GM12878 (cell line): ENCODE data around the gene NPAS3. TPM values are rescaled to one million over a fixed set of nuclear protein-coding genes. Genes with fewer than 3 reads are reported as not detected.

ENCODE experiments used
- ATAC-seq: fragments of 200-7000 bp; cut with Tn5 transposase; 3 replicates; pipeline ENCODE4 v1.9.1; 2020; ENCODE audit warnings: mild to moderate bottlenecking, moderate library complexity
- BruUV-seq: library from RNA; stranded (reverse); fragments of 400-500 nt; replicated peaks from 2 replicates; lab custom pipeline; 2021; lab: Mats Ljungman, UMichigan
- CTCF ChIA-PET: fragments of 300-600 bp; sonication (Branson Sonifier 250); formaldehyde crosslinking; extraction: SDS; loops from one replicate; lab custom pipeline; 2021; ENCODE audit warnings: inconsistent platforms; lab: Yijun Ruan, JAX
- POLR2A ChIA-PET: fragments of 350-600 bp; formaldehyde crosslinking; extraction: SDS; loops from one replicate; lab custom pipeline; 2021; ENCODE audit warnings: inconsistent platforms; lab: Charles Lee
- RAD21 ChIA-PET: fragments of 300-600 bp; sonication (Branson Sonifier 250); formaldehyde crosslinking; loops from one replicate; lab custom pipeline; 2023; ENCODE audit warnings: antibody characterized with exemption; ENCODE audit not compliant: unreplicated experiment; lab: Charles Lee
- SMC1A ChIA-PET: fragments of 300-600 bp; sonication (Branson Sonifier 250); formaldehyde crosslinking; loops from one replicate; lab custom pipeline; 2023; ENCODE audit not compliant: unreplicated experiment, uncharacterized antibody; lab: Charles Lee
- DNase-seq: peaks from one replicate; pipeline ENCODE4 v3.0.0-alpha.2; 2011; ENCODE audit warnings: low read depth, low spot score
- FAIRE-seq: peaks from 3 replicates; lab custom pipeline; 2011; peaks lifted over from hg19 to GRCh38; lab: Jason Lieb, UNC
- H2AFZ ChIP-seq: 2 replicates; pipeline ENCODE4 v1.6.0; 2011; ENCODE audit warnings: low read depth, low read length, control low read depth; ENCODE audit not compliant: control insufficient read depth
- H3K27ac ChIP-seq: 2 replicates; pipeline ENCODE4 v1.5.1; 2011; ENCODE audit warnings: control low read depth; ENCODE audit not compliant: control insufficient read depth, insufficient read depth
- H3K27me3 ChIP-seq, 2 experiments: replicated peaks in 1 of 2; 2 replicates each; pipeline versions ENCODE4 v1.6.0 to v1.6.1; 2011; ENCODE audit warnings: low read length in 1 of 2; ENCODE audit not compliant: control insufficient read depth in 2 of 2, insufficient read depth in 2 of 2
- H3K36me3 ChIP-seq, 2 experiments: 2 replicates each; pipeline ENCODE4 v1.5.1; 2011; ENCODE audit warnings: low read length in 1 of 2; ENCODE audit not compliant: control insufficient read depth in 2 of 2, insufficient read depth in 2 of 2
- H3K4me1 ChIP-seq: 2 replicates; pipeline ENCODE4 v1.6.1; 2011; ENCODE audit warnings: mild to moderate bottlenecking, low read length, moderate library complexity, mixed read lengths; ENCODE audit not compliant: control insufficient read depth, insufficient read depth
- H3K4me2 ChIP-seq: 2 replicates; pipeline ENCODE4 v1.6.0; 2011; ENCODE audit warnings: control low read depth; ENCODE audit not compliant: control insufficient read depth, insufficient read depth
- H3K4me3 ChIP-seq: fragments of 200-600 bp; sonication (generic); 2 replicates; pipeline ENCODE4 v1.5.1; 2016
- H3K79me2 ChIP-seq: 2 replicates; pipeline ENCODE4 v1.6.0; 2011; ENCODE audit warnings: low read length; ENCODE audit not compliant: control insufficient read depth, insufficient read depth
- H3K9ac ChIP-seq: 2 replicates; pipeline ENCODE4 v1.8.0; 2011; ENCODE audit warnings: low read length, control low read depth, mixed read lengths; ENCODE audit not compliant: control insufficient read depth, insufficient read depth
- H3K9me3 ChIP-seq: replicated peaks from 3 replicates; pipeline ENCODE4 v1.5.1; 2011; ENCODE audit warnings: mild to moderate bottlenecking, low read length; ENCODE audit not compliant: control insufficient read depth, insufficient read depth
- H4K20me1 ChIP-seq: 2 replicates; pipeline ENCODE4 v1.6.0; 2011; ENCODE audit not compliant: control insufficient read depth, insufficient read depth
- CBX5 ChIP-seq: sonication (generic); IDR thresholded peaks from 2 replicates; pipeline ENCODE4 v1.6.1; 2016; ENCODE audit warnings: low read depth, moderate library complexity, mild to moderate bottlenecking, inconsistent platforms
- CHD2 ChIP-seq: IDR thresholded peaks from 2 replicates; pipeline ENCODE4 v1.6.1; 2011; ENCODE audit warnings: low read depth, low read length, improper control_type of control experiment, borderline replicate concordance
- EGR1 ChIP-seq, 2 experiments: IDR thresholded peaks; 1 replicate in 1 of 2; 2 replicates in 1 of 2; pipeline ENCODE4 v1.6.1; 2011 to 2012; ENCODE audit warnings: low read depth in 2 of 2, low read length in 2 of 2, borderline replicate concordance in 1 of 2, mild to moderate bottlenecking in 1 of 2, moderate library complexity in 1 of 2
- LARP7 ChIP-seq: fragments of 450-650 bp; IDR thresholded peaks from 2 replicates; pipeline ENCODE4 v1.6.1; 2017; ENCODE audit warnings: mild to moderate bottlenecking
- MTA2 ChIP-seq: fragments of 450-650 bp; IDR thresholded peaks from 2 replicates; pipeline ENCODE4 v1.6.1; 2016; ENCODE audit warnings: low read depth, mild to moderate bottlenecking, moderate library complexity
- SRF ChIP-seq, 2 experiments: IDR thresholded peaks; 2 replicates each; pipeline ENCODE4 v1.6.1; 2011; ENCODE audit warnings: low read depth in 2 of 2, low read length in 2 of 2, mild to moderate bottlenecking in 1 of 2, moderate library complexity in 1 of 2
- ZNF207 ChIP-seq: fragments of 450-650 bp; IDR thresholded peaks from 2 replicates; pipeline ENCODE4 v1.6.1; 2014; ENCODE audit warnings: antibody characterized with exemption, mild to moderate bottlenecking, borderline replicate concordance
- ZSCAN29 ChIP-seq: fragments of 450-650 bp; IDR thresholded peaks from 2 replicates; pipeline ENCODE4 v1.6.1; 2017; ENCODE audit warnings: mild to moderate bottlenecking, moderate library complexity
- WGBS: methylation state at CpG from one replicate; pipeline ENCODE4 v1.1.6; 2016; ENCODE audit warnings: low lambda C conversion rate; ENCODE audit not compliant: insufficient replicate concordance, insufficient coverage; ENCODE audit errors: missing lambda C conversion rate; 5-methylcytosine and 5-hydroxymethylcytosine counted together
- in situ Hi-C: fragments of 300-500 bp; cut with MboI; formaldehyde crosslinking; loops from 9 replicates; pipeline ENCODE4 v1.14.3; 2018; ENCODE audit warnings: mixed read lengths
- intact Hi-C: fragments of 100-400 bp; cut with micrococcal nuclease; formaldehyde crosslinking; loops from one replicate; pipeline ENCODE4 v1.14.2; 2022; ENCODE audit not compliant: unreplicated experiment
- polyA plus RNA-seq, 11 experiments: library from polyadenylated mRNA; depleted of rRNA in 4 of 11; unstranded in 6 of 11; stranded (reverse) in 5 of 11; fragments of >200 nt; fragmentation: Nextera tagmentation in 4 of 11; fragmentation: Illumina TruSeq in 1 of 11; extraction: Ambion mirVana in 4 of 11; extraction: Trizol in 1 of 11; gene quantifications; 1 replicate in 1 of 11; 2 replicates in 10 of 11; pipeline versions ENCODE4 v1.2.1 to v1.2.3, GENCODE V29; 2011 to 2016; ENCODE audit warnings: inconsistent platforms in 2 of 11, missing spikeins in 2 of 11, low read depth in 1 of 11
- total RNA-seq, 4 experiments: library from RNA; depleted of rRNA in 3 of 4; stranded (reverse); fragments of >200 nt in 3 of 4; fragmentation: Illumina TruSeq in 1 of 4; extraction: Trizol in 1 of 4; gene quantifications; 2 replicates each; pipeline versions ENCODE4 v1.2.1 to v1.2.3, GENCODE V29; 2013 to 2021
- TF ChIP-seq, protein P1 (sequence below): IDR thresholded peaks from 2 replicates; pipeline ENCODE4 v1.6.1; 2012; ENCODE audit warnings: improper control_type of control experiment, low read depth, low read length; ENCODE audit not compliant: insufficient replicate concordance
- TF ChIP-seq, protein P2 (sequence below): IDR thresholded peaks from 2 replicates; pipeline ENCODE4 v1.6.1; 2012; ENCODE audit warnings: low read depth, low read length, improper control_type of control experiment
- TF ChIP-seq, protein P3 (sequence below): fragments of 450-650 bp; conservative IDR thresholded peaks from 2 replicates; pipeline ENCODE4 v1.6.1; 2017; ENCODE audit warnings: mild to moderate bottlenecking, moderate library complexity

The NPAS3 gene
- total and polyA plus RNA-seq, 10 of the 15 experiments (the other 5 are each of a cell fraction or from before 2014, with no cell fraction given), result under 0.01 to 2.7 (median 0.03) TPM; not detected in 6

DNA sequence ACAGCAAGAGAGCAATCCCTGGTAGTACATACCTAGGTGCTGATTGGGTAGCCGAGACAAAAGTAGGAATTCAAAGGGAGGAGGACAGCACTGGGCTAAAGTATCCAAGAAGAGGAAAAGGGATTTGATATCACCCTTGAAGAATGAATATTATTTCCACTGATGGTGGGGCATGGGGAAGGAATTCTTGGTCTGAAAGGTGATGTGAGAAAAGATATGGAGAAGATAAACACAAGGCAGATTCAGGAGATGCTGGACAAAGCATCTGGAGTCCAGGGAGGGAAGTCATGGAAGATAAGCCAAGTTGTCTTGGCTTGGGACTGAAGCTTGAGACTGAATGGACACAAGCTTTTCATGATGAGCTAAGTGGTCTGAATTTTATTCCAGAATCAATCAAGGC is 818.2 kb downstream of the NPAS3 start:
- TF ChIP-seq SRF (IDR thresholded peaks at IDR 0.05; ENCODE audit: low read depth in 2 of 2, low read length in 2 of 2), result no peak
- no peak for TF ChIP-seq CHD2
- TF ChIP-seq MTA2, result no peak
- TF ChIP-seq CBX5, result no peak
- TF ChIP-seq LARP7, result no peak
- no peak for TF ChIP-seq ZNF207
- TF ChIP-seq, protein P1, sequence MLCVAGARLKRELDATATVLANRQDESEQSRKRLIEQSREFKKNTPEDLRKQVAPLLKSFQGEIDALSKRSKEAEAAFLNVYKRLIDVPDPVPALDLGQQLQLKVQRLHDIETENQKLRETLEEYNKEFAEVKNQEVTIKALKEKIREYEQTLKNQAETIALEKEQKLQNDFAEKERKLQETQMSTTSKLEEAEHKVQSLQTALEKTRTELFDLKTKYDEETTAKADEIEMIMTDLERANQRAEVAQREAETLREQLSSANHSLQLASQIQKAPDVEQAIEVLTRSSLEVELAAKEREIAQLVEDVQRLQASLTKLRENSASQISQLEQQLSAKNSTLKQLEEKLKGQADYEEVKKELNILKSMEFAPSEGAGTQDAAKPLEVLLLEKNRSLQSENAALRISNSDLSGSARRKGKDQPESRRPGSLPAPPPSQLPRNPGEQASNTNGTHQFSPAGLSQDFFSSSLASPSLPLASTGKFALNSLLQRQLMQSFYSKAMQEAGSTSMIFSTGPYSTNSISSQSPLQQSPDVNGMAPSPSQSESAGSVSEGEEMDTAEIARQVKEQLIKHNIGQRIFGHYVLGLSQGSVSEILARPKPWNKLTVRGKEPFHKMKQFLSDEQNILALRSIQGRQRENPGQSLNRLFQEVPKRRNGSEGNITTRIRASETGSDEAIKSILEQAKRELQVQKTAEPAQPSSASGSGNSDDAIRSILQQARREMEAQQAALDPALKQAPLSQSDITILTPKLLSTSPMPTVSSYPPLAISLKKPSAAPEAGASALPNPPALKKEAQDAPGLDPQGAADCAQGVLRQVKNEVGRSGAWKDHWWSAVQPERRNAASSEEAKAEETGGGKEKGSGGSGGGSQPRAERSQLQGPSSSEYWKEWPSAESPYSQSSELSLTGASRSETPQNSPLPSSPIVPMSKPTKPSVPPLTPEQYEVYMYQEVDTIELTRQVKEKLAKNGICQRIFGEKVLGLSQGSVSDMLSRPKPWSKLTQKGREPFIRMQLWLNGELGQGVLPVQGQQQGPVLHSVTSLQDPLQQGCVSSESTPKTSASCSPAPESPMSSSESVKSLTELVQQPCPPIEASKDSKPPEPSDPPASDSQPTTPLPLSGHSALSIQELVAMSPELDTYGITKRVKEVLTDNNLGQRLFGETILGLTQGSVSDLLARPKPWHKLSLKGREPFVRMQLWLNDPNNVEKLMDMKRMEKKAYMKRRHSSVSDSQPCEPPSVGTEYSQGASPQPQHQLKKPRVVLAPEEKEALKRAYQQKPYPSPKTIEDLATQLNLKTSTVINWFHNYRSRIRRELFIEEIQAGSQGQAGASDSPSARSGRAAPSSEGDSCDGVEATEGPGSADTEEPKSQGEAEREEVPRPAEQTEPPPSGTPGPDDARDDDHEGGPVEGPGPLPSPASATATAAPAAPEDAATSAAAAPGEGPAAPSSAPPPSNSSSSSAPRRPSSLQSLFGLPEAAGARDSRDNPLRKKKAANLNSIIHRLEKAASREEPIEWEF, result no peak
- TF ChIP-seq, protein P2, sequence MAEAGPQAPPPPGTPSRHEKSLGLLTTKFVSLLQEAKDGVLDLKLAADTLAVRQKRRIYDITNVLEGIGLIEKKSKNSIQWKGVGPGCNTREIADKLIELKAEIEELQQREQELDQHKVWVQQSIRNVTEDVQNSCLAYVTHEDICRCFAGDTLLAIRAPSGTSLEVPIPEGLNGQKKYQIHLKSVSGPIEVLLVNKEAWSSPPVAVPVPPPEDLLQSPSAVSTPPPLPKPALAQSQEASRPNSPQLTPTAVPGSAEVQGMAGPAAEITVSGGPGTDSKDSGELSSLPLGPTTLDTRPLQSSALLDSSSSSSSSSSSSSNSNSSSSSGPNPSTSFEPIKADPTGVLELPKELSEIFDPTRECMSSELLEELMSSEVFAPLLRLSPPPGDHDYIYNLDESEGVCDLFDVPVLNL, result no peak
- no peak for TF ChIP-seq ZSCAN29
- TF ChIP-seq, protein P3, sequence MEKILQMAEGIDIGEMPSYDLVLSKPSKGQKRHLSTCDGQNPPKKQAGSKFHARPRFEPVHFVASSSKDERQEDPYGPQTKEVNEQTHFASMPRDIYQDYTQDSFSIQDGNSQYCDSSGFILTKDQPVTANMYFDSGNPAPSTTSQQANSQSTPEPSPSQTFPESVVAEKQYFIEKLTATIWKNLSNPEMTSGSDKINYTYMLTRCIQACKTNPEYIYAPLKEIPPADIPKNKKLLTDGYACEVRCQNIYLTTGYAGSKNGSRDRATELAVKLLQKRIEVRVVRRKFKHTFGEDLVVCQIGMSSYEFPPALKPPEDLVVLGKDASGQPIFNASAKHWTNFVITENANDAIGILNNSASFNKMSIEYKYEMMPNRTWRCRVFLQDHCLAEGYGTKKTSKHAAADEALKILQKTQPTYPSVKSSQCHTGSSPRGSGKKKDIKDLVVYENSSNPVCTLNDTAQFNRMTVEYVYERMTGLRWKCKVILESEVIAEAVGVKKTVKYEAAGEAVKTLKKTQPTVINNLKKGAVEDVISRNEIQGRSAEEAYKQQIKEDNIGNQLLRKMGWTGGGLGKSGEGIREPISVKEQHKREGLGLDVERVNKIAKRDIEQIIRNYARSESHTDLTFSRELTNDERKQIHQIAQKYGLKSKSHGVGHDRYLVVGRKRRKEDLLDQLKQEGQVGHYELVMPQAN, result no peak
- TF ChIP-seq EGR1 (IDR thresholded peaks at IDR 0.05; ENCODE audit: borderline replicate concordance in 1 of 2, low read depth in 2 of 2, low read length in 2 of 2), result no peak
- TF ChIP-seq, all 136 proteins: peak for 0
- H3K27me3 ChIP-seq, result no peaks in the 10 kb centered on the region
- ChIA-PET POLR2A (interaction anchor here (0.6 to 0.8 kb wide), 2 partner anchors 9 to 22 kb away, joined by 3 to 5 read pairs; no protein-coding TSS in a partner anchor), SMC1A (interaction anchor here (0.9 kb wide), 1 partner anchor 18 kb away, joined by 3 read pairs; no protein-coding TSS in a partner anchor), RAD21 (interaction anchor here (1.9 kb wide), 1 partner anchor 81 kb away, joined by 5 read pairs; no protein-coding TSS in a partner anchor), CTCF (interaction anchor here (6.3 kb wide), 1 partner anchor 80 kb away, joined by 39 read pairs; no protein-coding TSS in a partner anchor)
- H3K9me3 ChIP-seq, result no peaks in the 10 kb centered on the region
- H4K20me1 ChIP-seq, result no peaks in the 10 kb centered on the region
- DNase-seq (no peak), FAIRE-seq (no peak), ATAC-seq (no peak)
- in situ Hi-C loops, result no loop called here
- no peak overlapping the region for H3K4me3 ChIP-seq
- no TSS peak for BruUV-seq
- no peaks in the 10 kb centered on the region for H3K4me1 ChIP-seq
- no peaks in the 10 kb centered on the region for H3K79me2 ChIP-seq
- H3K4me2 ChIP-seq, result no peak overlapping the region
- no peak overlapping the region for H3K27ac ChIP-seq
- H3K9ac ChIP-seq, result no peak overlapping the region
- intact Hi-C loops, result no loop called here
- no peaks in the 10 kb centered on the region for H3K36me3 ChIP-seq
- 0% methylated on average over 1 of the region's 1 CpG for WGBS
- H2AFZ ChIP-seq, result no peak overlapping the region
